Activated T-cell treated with anti-CD3 and anti-CD28 coated beads, Interleukin-2, amount 50 U/mL, for 72 hours (primary cell): ENCODE data around the gene SF1. TPM values are rescaled to one million over a fixed set of nuclear protein-coding genes. Genes with fewer than 3 reads are reported as not detected.
"Not testable (repeated sequence)": the region's sequence is repeated elsewhere in the genome, so short reads cannot be mapped to it uniquely, and the experiment has no call there.

Experiments
- ATAC-seq, 2 donors: fragments of 150-1000 bp; cut with Tn5 transposase; replicated peaks in 1 of 2; 2 replicates each; pipeline ENCODE4 v1.10.0; 2021; ENCODE audit warnings: moderate library complexity in 2 of 2, mild to moderate bottlenecking in 1 of 2
- DNase-seq, 2 donors: peaks; one replicate each; pipeline ENCODE4 v3.0.0; 2021 to 2022; ENCODE audit warnings: mixed read lengths in 1 of 2
- H3K27ac Mint-ChIP-seq: one replicate; pipeline ENCODE4 v1.8.0; 2022; ENCODE audit warnings: mild to moderate bottlenecking, moderate library complexity, mixed read lengths
- H3K27me3 Mint-ChIP-seq: one replicate; pipeline ENCODE4 v1.8.0; 2022; ENCODE audit warnings: low read depth, mixed read lengths
- H3K36me3 Mint-ChIP-seq, 2 donors: one replicate each; pipeline ENCODE4 v1.8.0; 2022; ENCODE audit warnings: mixed read lengths in 2 of 2, mild to moderate bottlenecking in 1 of 2; ENCODE audit not compliant: insufficient read depth in 2 of 2
- H3K4me1 Mint-ChIP-seq: one replicate; pipeline ENCODE4 v1.8.0; 2022; ENCODE audit warnings: low read depth, mixed read lengths
- H3K4me3 Mint-ChIP-seq, 2 donors: one replicate each; pipeline ENCODE4 v1.8.0; 2022; ENCODE audit warnings: mild to moderate bottlenecking in 2 of 2, mixed read lengths in 2 of 2, moderate library complexity in 2 of 2
- H3K9me3 Mint-ChIP-seq, 2 donors: one replicate each; pipeline ENCODE4 v1.8.0; 2022; ENCODE audit warnings: mixed read lengths in 2 of 2
- total RNA-seq, 2 donors: library from RNA; stranded (reverse); gene quantifications; one replicate each; pipeline ENCODE4 v1.2.3, GENCODE V29; 2022

SF1 gene, protein sequence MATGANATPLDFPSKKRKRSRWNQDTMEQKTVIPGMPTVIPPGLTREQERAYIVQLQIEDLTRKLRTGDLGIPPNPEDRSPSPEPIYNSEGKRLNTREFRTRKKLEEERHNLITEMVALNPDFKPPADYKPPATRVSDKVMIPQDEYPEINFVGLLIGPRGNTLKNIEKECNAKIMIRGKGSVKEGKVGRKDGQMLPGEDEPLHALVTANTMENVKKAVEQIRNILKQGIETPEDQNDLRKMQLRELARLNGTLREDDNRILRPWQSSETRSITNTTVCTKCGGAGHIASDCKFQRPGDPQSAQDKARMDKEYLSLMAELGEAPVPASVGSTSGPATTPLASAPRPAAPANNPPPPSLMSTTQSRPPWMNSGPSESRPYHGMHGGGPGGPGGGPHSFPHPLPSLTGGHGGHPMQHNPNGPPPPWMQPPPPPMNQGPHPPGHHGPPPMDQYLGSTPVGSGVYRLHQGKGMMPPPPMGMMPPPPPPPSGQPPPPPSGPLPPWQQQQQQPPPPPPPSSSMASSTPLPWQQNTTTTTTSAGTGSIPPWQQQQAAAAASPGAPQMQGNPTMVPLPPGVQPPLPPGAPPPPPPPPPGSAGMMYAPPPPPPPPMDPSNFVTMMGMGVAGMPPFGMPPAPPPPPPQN
- total RNA-seq: 100 to 1,000 TPM; 332 to 337 TPM

DNA sequence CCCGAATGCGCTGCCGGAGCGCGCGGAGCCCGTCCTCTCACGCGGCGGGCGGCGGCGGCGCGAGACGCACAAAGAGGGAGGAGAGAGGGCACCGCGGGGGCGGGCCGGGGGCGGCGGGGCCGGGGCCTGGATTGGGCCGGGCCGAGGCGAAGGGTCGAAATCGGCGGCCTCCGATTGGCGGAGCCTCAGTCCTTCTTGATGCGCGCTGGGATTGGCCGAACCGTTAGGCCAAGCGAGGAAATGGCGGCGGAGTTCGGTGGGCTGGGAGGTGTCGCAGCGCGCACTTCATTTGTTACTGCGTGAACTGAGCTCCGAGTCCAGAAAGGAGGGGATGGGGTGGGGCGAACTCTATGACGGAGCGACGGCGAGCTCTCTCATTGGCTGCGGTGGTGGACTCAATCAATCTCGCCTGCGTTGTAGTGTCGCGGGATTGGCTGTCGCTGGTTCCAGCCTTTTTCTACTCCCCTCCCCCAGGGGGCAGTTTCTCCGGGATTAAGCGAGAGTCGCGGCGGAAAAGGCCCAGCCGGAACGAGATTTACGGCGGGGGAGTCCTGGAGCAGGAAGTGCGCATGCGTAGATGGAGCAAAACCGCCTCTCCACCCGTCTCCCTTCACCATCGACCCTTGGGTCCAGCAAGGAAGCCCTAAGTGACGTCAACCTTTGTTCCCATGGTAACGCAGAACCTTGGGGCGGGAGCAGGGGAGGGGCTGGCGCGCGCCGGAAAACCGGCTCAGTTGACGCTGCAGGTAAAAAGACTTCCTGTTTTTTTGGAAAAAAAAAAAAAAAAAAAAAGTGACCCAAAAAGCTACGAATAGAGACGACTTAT is at the start of gene SF1:
TSS of gene SF1 (minus strand) at position 70 of the 826 bp plus-strand sequence. CDS start 150 bp downstream, outside the sequence.
- H3K9me3 Mint-ChIP-seq: no peaks in the 10 kb centered on the region
- ATAC-seq: peak; percentile 90
- H3K27ac Mint-ChIP-seq: peak within 1 kb of the TSS; percentile 99
- peaks cover 63% of the 10 kb centered on the region for H3K4me1 Mint-ChIP-seq
- no peaks in the 10 kb centered on the region for H3K27me3 Mint-ChIP-seq
- H3K4me3 Mint-ChIP-seq: peak within 1 kb of the TSS; percentile 94 to 99
- H3K36me3 Mint-ChIP-seq: peaks cover 25 to 42% of the 10 kb centered on the region in 2 donors
- DNase-seq: peak; percentile 99

- Mint-ChIP-seq H3K9me3 (no peaks in the 10 kb centered on the region), H3K4me3 (no peak overlapping the region), H3K36me3 (no peaks in the 10 kb centered on the region), H3K4me1 (no peaks in the 10 kb centered on the region), H3K27me3 (no peaks in the 10 kb centered on the region), H3K27ac (no peak overlapping the region)
- ATAC-seq: no peak
- DNase-seq: no peak
Observed at GRCh38 chr11:64827451-64827839, 49.1 kb upstream of the SF1 start.

GRCh38 chr11:64826578-64827450 is 48.5 kb upstream of the SF1 start:
- Mint-ChIP-seq H3K27ac (no peak overlapping the region), H3K27me3 (no peaks in the 10 kb centered on the region), H3K36me3 (no peaks in the 10 kb centered on the region), H3K9me3 (no peaks in the 10 kb centered on the region), H3K4me1 (no peaks in the 10 kb centered on the region), H3K4me3 (no peak overlapping the region)
- DNase-seq: no peak
- ATAC-seq: no peak

DNA sequence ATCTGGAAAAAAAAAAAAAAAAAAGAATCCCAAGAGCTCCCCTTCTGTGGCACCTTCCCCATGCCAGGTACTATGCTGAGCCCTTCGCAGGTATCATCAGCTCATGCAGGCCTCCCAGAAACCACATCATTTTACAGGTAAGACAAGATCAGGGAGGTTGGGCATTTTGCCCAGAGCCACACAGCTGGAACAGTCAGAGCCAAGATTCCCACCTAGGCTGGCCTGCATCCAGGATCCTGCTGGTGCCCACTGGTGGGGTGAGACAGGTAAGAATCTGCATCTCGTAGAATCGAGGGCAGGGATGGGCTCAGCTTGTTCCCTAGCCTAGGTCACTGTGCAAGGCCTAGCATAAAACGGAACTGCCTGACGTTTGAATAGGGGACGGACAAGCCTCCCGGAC is 47.7 kb upstream of the SF1 start:
- DNase-seq: no peak
- no peaks in the 10 kb centered on the region for H3K36me3 Mint-ChIP-seq

GRCh38 chr11:64823568-64824119 is 45.3 kb upstream of the SF1 start:
- no peak for ATAC-seq
- no peak overlapping the region for H3K4me3 Mint-ChIP-seq
- no peaks in the 10 kb centered on the region for H3K9me3 Mint-ChIP-seq
- no peak for DNase-seq
- H3K27me3 Mint-ChIP-seq: no peaks in the 10 kb centered on the region
- H3K27ac Mint-ChIP-seq: no peak overlapping the region
- no peaks in the 10 kb centered on the region for H3K36me3 Mint-ChIP-seq
- H3K4me1 Mint-ChIP-seq: no peaks in the 10 kb centered on the region

More for the DNA sequence above, 47.7 kb upstream of the SF1 start:
- H3K4me3 Mint-ChIP-seq: no peak overlapping the region
- no peaks in the 10 kb centered on the region for H3K4me1 Mint-ChIP-seq
- H3K9me3 Mint-ChIP-seq: no peaks in the 10 kb centered on the region
- H3K27ac Mint-ChIP-seq: no peak overlapping the region
- ATAC-seq: no peak
- H3K27me3 Mint-ChIP-seq: no peaks in the 10 kb centered on the region

DNA sequence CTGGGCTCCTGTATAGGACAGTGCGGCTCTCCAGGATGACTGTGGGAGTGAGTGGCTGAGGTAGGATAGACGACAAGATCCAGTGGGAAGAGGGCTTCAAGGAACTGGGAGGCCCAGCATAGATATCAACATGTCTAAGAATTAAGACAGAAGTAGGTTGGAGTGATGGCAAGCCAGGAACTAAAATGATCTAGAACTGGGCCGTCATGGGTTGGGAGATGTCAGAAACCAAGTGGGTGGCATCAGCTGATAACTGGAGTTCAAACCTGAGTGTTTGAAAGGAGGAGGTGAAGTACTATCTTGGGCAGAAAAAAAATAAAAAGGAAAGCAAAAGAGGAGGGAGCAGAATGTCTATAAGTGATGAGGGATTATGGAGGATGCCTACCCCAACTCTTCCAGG is 39.1 kb upstream of the SF1 start:
- no peaks in the 10 kb centered on the region for H3K4me1 Mint-ChIP-seq
- ATAC-seq: no peak
- H3K27ac Mint-ChIP-seq: no peak overlapping the region
- no peak overlapping the region for H3K4me3 Mint-ChIP-seq
- DNase-seq: no peak
- H3K27me3 Mint-ChIP-seq: no peaks in the 10 kb centered on the region
- H3K36me3 Mint-ChIP-seq: no peaks in the 10 kb centered on the region
- H3K9me3 Mint-ChIP-seq: no peaks in the 10 kb centered on the region

DNA sequence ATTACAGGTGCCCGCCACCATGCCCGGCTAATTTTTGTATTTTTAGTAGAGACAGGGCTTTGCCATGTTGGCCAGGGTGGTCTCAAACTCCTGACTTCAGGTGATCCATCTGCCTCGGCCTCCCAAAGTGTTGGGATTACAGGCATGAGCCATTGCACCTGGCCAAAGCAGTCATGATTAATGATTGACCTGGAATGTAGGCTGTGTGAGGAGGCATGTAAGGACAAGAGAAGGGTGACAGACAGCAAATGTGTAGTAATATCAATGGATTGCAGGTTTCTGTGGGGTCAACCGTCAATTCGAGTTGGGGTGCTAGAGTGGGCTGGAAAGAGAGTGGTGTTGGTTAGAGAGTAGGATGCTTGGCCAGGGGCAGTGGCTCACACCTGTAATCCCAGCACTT is 37.1 kb upstream of the SF1 start:
- not testable (repeated sequence) for H3K4me1 Mint-ChIP-seq, DNase-seq, H3K27me3 Mint-ChIP-seq, H3K9me3 Mint-ChIP-seq, H3K36me3 Mint-ChIP-seq, H3K4me3 Mint-ChIP-seq, ATAC-seq, H3K27ac Mint-ChIP-seq

DNA sequence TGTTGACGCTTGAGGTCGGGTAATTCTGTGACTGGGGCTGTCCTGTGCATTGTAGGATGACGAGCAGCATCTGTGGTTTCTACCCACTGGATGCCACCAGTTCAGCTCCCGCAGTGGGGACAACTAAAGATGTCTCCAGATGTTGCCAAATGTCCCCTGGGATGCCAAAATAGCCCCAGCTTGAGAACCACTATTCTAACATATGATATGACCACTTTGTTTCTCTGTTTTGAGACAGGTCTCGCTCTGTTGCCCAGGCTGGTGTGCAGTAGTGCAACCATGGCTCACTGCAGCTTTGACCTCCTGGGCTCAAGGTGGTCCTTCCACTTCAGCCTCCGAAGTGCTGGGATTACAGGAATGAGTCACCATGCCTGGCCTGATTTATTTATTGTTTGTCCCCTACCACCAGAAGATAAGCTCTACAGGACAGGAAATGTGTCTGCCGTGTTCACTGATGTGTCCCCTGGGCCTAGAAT is 36.4 kb upstream of the SF1 start:
- Mint-ChIP-seq H3K4me3 (no peak overlapping the region), H3K27ac (no peak overlapping the region), H3K27me3 (no peaks in the 10 kb centered on the region), H3K9me3 (no peaks in the 10 kb centered on the region), H3K36me3 (no peaks in the 10 kb centered on the region), H3K4me1 (peaks cover 10% of the 10 kb centered on the region)
- ATAC-seq: no peak
- no peak for DNase-seq

GRCh38 chr11:64813826-64814225 is 35.5 kb upstream of the SF1 start:
- peaks cover 17% of the 10 kb centered on the region for H3K4me1 Mint-ChIP-seq
- H3K27ac Mint-ChIP-seq: no peak overlapping the region
- no peak overlapping the region for H3K4me3 Mint-ChIP-seq

DNA sequence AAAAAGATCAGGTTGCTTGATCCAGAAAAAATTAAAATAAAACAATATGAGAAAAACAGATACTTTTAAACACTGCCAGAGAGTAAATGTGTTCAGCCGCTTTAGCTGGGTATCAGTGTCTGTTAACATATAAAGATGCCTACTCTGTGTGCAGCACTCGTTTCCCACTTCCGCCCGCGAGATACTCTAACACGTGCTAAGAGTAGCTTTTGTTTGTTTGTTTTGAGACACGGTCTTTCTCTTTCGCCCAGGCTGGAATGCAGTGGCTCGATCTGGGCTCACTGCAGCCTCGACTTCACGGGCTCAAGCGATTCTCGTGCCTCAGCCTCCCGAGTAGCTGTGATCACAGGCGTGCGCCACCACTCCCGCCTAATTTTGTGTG is 32.5 kb upstream of the SF1 start:
- DNase-seq (no peak), ATAC-seq (peak; percentile 45 to 52)
- Mint-ChIP-seq H3K4me1 (peaks cover 17% of the 10 kb centered on the region), H3K9me3 (no peaks in the 10 kb centered on the region), H3K4me3 (peak overlapping the region; percentile 98), H3K27me3 (no peaks in the 10 kb centered on the region), H3K27ac (peak overlapping the region; percentile 89), H3K36me3 (peaks cover 0 to 4% of the 10 kb centered on the region in 2 donors)

More at GRCh38 chr11:64813826-64814225, 35.5 kb upstream of the SF1 start:
- Mint-ChIP-seq H3K27me3 (no peaks in the 10 kb centered on the region), H3K36me3 (no peaks in the 10 kb centered on the region), H3K9me3 (no peaks in the 10 kb centered on the region)
- DNase-seq (no peak), ATAC-seq (no peak)

GRCh38 chr11:64810271-64810890 is 32.0 kb upstream of the SF1 start, which contains the start of gene MEN1:
MEN1 (minus strand) TSS chr11:64810551; CDS start chr11:64810109, 442 bp downstream.
- no peaks in the 10 kb centered on the region for H3K9me3 Mint-ChIP-seq
- no peaks in the 10 kb centered on the region for H3K27me3 Mint-ChIP-seq
- peak within 1 kb of the TSS; percentile 89 for H3K27ac Mint-ChIP-seq
- H3K36me3 Mint-ChIP-seq: peaks cover 0 to 6% of the 10 kb centered on the region in 2 donors
- H3K4me1 Mint-ChIP-seq: peaks cover 17% of the 10 kb centered on the region
- peak within 1 kb of the TSS; percentile 98 for H3K4me3 Mint-ChIP-seq
- DNase-seq (peak; percentile 79 to 82), ATAC-seq (peak; percentile 94)
